ENCODE data around the gene GNA14.
"Not testable (repeated sequence)": the region's sequence is repeated elsewhere in the genome, so short reads cannot be mapped to it uniquely, and the experiment has no call there.

Gene GNA14

DNA sequence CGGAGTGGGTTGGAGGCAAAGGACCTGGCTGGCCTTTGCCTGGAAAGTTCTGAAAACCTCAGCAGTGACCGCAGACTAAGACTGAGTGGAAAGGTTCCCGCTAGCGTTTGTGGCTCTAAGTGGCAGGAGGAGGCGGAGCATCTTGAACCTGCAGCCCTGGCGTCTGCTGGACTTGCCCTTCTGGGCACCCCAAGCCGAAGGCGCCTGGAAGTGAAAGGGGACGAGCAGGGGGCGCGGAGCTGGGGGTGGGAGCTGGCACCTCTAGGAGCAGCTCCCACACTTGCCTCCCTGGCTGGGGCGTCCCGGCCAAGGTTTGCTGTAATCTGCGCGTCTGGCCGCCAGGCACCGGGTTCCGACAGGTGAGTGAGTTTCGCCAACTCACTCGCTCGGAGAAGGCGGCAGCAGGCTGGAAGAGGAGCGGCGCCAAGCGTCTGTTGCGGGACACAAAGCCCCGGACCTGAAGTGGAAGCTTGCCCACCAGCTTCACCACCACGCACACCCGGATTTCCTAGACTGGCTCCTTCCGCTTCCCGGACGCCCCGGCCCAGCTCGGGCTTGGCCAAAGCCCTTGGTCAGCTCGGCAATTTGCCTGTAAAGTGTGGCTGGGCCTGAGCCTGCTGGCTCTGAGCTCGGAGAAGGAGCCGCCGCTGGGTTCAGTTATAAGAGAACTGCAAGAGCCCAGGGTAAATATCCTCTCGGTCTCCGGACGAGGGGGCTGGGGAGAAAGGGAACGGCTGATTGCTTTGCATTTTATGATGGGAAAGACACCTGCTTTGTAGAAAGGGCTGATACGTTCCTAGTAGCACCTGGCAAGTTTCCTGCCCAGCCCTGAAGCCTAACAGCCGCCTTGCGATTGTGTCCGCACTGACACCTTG, at the start of gene GNA14:
Gene GNA14, minus strand, starts transcription at position 89 of the 875 bp plus-strand sequence. CDS start 529 bp downstream, outside the sequence.
- DNase-seq, result no peak

DNA sequence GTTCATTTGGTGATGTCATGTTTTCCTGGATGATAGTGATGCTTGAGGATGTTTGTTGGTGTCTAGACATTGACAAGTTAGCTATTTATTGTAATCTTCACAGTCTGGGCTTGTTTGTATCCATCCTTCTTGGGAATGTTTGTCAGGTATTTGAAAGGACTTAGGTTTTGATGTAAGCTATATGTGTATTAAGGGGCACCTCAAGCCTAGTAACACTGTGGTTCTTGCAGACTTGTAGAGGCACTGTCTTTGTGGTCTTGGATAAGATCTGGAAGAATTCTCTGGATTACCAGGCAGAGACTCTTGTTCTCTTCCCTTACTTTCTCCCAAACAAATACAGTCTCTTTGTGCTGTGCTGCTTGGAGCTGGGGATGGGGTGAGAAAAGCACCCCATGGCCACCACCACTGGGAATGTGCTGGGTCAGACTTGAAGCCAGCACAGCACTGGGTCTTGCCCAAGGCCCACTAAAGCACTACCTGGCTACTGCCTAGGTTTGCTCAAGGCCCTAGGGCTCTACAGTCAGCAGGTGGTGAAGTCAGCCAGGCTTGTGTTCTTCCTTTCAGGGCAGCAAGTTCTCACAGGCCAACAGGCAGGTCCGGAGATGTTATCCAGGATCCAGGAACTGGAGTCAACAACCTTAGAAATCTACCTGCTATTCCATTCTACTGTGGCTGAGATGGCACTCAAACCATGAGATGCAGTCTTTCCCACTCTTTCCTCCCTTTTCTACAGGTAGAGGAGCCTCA, 49.3 kb upstream of the GNA14 start:
- DNase-seq, result no peak

DNA sequence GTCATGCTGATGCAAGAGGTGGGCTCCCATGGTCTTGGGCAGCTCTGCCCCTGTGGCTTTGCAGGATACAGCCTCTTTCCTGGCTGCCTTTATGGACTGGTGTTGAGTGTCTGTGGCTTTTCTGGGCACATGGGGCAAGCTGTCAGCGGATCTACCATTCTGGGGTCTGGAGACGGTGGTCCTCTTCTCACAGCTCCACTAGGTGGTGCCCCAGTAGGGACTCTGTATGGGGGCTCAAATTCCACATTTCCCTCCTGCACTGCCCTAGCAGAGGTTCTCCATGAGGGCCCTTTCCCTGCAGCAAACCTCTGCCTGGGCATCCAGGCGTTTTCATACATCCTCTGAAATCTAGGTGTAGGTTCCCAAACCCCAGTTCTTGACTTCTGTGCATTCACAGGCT, 42.6 kb upstream of the GNA14 start:
- DNase-seq, result not testable (repeated sequence)

DNA sequence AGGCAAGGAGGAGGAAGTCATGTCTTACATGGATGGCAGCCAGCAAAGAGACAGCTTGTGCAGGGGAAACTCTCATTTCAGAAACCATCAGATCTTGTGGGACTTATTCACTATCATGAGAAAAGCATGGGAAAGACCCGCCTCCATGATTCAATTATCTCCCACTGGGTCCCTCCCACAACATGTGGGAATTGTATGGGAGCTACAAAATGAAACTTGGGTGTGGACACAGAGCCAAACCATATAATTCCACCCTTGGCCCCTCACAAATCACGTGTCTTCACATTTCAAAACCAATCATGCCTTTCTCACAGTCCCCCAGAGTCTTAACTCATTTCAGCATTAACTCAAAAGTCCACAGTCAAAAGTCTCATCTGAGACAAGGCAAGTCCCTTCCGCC, 42.0 kb upstream of the GNA14 start:
- not testable (repeated sequence) for DNase-seq

DNA sequence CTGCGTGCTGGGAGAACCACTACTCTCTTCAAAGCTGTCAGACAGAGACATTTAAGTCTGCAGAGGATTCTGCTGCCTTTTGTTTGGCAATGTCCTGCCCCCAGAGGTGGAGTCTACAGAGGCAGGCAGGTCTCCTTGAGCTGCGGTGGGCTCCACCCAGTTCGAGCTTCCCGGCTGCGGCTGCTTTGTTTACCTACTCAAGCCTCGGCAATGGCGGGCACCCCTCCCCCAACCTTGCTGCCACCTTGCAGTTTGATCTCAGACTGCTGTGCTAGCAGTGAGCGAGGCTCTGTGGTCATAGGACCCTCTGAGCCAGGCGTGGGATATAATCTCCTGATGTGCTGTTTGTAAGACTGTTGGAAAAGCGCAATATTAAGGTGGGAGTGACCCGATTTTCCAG, 39.6 kb upstream of the GNA14 start:
- not testable (repeated sequence) for DNase-seq

DNA sequence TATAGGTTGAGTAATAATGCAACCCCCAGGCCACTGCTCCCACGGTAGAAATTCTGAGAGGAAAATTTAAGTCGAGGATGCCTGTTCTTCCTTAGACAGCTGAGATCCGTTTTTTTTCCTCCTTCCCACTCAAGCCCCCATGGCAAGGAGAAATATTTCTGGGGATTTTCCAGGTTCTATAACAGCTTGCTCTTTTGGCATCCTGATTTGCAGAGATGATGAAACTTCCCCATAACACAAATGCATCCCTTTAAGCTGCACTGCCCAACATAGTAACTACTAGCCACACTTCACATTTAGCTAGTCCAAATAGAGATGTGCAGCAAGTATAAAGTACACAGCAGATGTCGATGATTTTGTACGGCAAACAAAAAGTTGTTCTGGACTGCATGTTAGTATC, 32.5 kb upstream of the GNA14 start:
- no peak for DNase-seq

DNA sequence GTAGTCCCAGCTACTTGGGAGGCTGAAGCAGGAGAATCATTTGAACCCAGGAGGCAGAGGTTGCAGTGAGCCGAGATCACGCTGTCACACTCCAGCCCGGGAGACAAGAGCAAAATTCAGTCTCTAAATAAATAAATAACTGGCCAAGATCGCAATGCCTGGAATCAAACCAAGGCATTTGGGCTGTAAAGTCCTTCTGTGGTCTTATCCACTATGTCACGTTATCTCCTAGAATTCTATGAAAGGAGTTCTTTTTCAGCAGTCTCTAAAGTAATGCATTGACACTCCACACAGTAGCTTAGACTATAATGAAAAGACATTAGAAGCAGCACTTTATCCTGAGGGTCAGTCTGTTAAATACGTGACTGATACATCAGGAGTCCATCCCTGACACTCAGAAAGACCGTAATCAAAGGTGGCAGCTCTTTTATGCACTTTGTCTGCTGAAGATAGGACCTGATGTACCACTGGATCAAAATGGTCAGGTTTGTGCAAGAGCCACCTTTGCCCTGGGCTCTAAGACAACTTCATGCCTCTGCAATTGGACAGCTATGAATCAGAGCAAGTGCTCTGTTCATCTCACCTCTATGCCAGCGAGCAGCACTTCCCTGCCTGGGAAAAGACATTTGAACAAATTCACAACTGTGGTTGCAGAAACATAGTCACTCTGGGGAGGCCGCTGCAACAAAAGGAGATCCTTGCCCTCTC, 31.7 kb upstream of the GNA14 start:
- no peak for DNase-seq

DNA sequence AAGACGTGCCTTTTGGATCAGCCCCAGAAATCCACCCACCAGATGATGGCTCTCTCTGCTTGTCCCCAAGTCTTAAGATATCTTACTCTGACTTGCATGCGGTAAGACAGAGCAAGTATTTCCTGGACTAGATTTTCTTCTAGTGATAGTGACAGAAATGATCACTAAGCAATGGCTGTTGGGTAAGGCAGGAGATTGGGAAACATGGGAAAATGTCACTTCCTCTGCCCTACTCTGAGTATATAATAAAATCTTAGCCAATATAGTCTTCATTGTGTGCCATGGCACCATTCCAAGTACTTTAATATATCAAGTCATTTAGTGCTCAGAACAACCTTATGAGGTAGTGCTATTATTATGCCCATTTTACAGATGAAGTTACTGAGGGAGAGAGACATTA, 31.0 kb upstream of the GNA14 start:
- DNase-seq, result no peak

DNA sequence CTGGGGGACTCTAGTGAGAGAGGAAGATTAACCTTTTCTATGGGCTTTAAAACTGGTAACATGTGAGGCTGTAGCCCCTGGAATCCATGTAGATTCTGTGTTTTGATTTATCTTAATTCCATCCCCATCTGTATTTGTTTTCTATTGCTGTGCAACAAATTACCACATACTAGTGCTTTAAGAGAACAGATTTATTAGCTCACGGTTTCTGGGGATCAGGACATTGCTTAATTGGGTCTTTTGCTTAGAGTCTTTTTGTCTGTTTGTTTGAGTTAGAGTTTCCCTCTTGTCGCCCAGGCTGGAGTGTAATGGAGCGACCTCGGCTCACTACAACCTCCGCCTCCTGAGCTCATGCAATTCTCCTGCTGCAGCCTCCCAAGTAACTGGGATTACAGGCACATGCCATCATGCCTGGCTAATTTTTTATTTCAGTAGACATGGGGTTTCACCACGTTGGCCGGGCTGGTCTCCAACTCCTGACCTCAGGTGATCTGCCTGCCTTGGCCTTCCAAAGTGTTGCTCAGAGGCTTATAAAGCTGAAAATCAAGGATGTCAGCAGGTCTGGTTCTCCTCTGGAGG, 29.9 kb upstream of the GNA14 start:
- DNase-seq, result no peak

DNA sequence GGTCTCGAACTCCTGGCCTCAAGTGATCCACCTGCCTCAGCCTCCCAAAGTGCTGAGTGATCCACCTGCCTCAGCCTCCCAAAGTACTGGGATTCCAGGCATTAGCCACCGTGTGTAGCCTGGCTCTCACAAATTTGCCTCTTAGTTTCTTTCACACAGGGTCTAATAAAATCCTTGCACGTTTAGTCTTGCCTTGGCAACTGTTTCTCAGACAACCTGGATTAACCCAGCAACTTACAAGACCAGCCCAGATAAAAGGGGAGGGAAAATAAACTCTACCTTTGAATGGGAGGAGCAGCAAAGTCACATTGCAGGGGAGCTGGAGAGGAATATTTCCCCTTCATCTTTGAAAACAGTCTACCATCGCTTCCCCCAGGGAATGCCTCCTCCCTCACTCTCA, 29.3 kb upstream of the GNA14 start:
- DNase-seq, result no peak

DNA sequence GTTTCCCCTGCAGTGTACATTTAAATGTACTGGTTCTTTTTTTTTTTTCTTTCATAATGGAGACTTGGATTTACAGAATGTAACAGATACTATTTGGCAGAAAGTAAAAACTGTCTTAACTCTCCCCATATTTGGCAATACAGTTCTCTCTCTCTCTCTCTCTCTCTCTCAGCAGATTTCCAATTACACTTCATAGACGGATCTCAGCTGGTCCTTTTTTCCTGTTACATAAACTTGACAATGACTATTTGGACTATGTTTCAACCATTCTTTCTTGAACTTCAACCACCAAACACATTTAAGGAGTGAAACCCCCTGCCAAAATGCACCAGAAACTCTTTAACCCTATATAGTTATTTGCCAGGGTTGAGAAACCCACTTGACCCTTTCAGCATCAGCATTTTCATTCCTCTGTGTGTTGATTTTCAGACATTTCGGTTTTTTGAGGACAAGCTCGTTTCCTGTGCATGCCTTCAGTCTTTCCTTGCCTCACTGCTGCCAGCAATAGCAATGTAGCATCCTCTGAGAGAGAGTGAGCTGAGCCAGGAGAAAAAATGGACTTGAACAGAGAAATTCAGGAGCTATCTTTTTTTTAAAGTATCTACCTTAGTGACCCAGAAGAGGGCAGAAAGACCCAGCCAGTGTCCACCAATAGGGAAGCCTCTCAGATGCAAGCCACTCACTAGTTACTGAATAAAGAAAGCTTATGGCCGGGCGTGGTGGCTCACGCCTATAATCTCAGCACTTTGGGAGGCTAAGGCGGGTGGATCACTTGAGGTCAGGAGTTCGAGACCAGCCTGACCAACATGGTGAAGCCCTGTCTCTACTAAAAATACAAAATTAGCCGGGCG, 26.0 kb upstream of the GNA14 start:
- no peak for DNase-seq

DNA sequence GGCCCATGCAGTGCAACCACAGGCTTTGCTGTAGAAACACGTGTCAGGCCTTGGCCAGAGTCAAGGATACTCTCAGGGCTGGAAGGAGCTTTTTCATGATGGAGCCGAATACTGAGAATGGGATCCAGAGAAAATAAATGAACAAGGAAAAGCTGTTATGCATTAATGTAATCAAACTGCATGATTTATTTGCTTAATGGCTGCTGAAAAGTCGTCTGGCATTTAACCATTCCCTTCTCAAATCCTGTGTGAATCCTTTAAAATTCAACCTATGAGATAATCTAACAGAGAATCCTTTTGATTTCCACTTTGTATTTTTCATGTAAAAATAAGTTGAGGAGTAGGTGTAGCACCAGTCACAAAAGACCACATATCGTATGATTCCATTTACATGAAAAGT, 24.1 kb upstream of the GNA14 start:
- no peak for DNase-seq

DNA sequence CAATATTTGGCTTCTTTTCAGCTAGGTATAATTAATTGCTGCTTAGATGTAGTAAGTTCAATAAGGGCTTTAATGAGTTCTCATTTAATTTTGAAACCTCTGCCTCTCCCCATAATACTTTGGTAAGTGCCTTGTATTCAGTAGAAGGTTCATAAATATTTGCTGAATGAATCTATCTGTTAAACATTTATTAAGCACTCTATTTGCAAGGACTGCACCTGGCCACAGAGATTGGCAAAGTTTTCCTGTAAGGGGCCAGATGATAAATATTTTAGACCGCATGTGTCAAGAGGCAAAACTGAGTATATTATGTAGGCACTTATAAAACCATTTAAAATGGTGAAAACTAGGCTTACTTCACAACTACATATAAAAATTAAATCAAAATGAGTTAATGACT, 19.0 kb upstream of the GNA14 start:
- DNase-seq, result no peak

DNA sequence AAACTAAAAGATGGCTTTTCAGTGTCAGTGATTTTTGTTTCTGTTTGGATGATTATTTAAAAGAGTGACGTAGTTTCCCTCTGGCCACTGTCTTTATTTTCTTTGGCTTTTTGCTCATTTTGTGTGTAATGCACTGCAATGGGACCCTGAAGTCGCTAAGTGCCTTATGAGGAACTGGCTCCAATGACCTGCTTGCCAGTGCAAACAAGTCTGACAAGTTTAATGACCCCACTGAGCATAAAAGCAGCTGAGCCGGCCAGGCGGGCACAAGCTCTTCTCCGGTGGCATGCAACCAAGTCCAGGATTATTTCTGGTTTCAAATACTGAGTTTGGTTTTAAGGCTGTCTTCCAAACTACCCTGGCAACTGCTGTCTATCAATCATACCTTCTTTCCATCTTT, 15.6 kb upstream of the GNA14 start:
- DNase-seq, result no peak

DNA sequence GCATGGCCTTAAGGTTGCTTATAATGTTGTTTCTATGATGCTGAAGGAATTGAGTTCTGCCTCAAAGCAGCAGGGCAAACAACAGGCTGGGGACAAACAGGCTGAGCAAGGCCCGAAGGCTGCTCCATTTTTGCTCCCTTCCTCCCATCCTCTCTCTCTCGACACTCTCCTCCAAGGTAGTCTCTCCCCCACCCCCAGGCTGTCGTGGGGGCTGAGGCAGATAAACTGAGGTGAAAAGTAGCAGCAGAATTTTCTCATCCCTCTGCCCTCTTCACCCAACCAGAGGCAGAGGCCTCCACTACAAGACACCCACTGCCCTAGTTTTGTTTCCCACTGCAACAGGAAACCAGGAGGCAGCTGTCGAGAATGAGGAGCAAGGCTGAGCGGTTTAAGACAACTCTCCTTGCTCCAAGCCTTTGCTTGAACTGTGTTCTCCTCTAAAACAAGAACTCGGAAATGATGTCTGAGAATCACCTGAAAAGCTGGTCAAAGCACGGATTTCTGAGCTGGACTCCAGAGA, 13.5 kb upstream of the GNA14 start:
- no peak for DNase-seq

DNA sequence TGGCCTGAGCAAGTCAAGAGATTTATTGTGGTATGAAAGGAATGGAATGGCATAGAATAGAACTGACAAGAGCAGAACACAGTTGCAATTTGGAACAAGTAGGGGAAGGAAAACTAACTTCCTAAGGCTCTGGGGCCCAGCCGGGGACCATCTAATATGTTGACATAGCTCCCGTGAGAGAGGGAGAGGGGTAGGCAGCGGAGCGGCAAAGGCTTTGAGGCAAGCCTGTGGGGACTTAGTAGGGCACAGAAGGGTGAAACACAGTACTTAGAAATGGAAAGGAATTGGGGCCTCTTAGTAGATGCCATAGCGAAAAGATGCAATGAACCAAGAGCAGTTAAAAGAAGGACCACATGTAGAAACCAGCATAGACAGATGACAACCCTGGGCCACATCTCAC, 11.8 kb upstream of the GNA14 start:
- no peak for DNase-seq

DNA sequence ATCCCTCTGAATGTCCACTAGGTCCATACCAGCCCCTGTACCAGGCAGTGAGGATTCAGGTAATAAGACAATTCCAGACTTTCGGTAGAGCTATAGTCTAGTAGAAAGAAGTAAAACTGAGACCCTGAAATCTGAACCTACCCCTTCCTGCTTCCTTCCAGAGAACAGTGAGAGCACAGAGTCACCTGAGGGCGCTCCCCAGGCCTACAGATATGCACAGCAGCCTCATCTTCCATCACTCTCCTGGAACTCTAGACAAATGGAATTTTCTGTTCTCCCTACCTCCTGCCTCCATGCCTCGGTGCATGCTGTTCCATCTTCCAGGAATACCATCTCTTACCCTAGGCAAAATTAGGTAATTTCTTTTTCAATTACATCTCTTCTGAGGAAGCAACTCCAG, 3.1 kb upstream of the GNA14 start:
- DNase-seq, result no peak

DNA sequence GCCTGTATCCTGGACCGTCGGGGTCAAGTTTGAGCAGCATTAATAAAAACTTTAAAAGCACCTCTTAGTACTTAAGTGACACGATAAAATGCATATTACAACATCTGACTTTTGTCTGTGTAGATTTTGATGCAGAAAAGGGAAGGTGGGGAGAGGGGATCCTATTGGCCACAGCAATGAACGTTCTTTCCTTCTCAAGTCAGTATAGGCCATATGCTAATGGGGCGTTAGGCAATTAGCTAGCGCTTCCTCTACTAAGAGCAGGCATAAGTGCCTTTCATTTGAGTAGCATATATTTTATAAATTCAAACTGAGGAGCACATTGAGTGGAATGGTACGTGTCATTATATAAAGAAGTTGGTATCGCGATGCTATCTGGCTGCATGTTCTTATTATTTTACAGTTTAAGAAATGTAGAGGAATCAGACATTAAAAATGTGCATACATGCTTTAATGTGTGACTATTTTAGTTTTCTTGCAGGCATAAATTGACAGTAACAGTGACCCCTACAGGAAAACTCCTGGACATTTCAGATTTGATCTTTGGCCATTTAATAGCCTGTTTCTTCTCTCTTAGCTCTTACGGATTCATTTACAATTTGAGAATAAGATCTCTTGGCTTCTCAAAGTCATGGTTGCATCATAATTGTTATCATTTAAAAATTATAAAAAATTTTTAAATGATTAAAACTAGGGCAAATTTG, 1.1 kb upstream of the GNA14 start:
- DNase-seq, result no peak

DNA sequence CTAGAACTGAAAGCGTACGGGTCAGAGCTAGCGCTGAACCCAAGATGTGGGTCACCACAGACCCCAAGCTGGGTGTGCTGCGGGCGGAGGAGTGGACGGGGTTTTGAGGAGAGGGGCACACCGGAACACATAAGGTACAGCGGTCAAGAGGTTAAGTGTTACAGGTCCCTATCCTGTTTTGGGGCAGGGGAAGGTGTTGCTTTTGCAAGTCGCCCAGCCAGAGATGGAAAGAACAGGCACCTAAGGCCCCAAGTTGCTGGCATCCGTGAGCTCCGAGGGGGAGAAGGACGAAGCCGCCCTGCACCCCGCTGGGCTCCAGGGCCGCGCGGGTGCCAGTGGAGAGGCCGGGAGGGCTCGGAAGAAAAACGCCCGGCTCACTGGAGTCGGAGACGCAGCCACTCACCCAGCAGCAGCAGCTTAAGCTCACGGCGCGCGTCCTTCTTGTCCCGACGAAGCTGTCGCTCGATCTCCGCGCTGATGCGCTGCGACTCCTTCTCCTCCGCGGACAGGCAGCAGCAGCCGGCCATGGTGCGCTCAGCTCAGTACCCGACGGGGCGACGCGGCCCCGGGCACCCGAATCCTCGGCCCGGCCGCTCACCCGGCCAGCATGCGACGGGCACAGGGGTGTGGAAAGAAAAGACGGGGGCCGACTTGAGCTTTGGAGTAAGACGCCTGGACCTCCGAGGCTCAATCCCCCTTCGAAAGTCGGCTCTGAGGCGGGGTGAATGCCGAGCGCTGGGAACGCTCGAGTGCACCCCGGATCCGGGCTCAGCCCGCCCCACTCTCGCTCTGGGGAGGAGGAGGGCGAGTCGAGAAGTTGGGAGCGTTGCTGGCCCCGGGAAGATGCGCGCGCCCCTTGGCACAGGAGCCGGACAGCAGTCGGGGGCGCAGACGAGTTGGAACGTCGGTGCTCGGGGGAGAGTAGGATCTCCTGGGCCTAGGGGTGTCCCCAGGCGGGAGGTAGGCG, 572 bp downstream of the GNA14 start:
- peak; percentile 1 for DNase-seq

DNA sequence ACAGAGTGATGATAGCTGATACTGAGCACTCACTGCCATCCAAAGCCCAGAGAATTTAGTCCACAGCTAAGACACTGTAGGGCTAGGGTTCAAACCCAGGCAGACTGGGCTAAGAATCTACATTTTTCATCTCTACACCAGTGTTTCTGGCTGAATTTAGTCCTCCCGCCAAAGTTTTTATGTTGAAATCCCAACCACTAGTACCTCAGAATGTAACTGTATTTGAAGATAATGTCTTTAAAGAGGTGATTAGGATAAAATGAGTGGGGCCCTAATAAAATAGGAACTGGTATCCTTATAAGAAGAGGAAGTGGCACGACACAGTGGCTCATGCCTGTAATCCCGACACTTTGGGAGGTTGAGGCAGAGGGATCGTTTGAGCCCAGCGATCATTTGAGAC, 4.3 kb downstream of the GNA14 start:
- DNase-seq, result no peak
